Spleen (tissue), 11 donors: ENCODE measurements around the gene SPRED1. TPM values are rescaled to one million over a fixed set of nuclear protein-coding genes. Genes with fewer than 3 reads are reported as not detected.

ENCODE experiments used
- DNase-seq: peaks from one replicate; pipeline ENCODE4 v3.0.0-alpha.2; 2020
- H3K27ac ChIP-seq, 8 donors: fragments of 200-600 bp; sonication (generic) in 7 of 8; 1 replicate in 4 of 8; 2 replicates in 4 of 8; pipeline versions ENCODE4 v1.5.0 to v1.8.0; 2016 to 2021; ENCODE audit warnings: inconsistent platforms in 4 of 8, mild to moderate bottlenecking in 4 of 8, moderate library complexity in 1 of 8
- H3K27me3 ChIP-seq, 7 donors: fragments of 200-600 bp; sonication (generic) in 6 of 7; replicated peaks in 1 of 7; 1 replicate in 4 of 7; 2 replicates in 3 of 7; pipeline versions ENCODE4 v1.5.0 to v1.8.0; 2016 to 2021; ENCODE audit warnings: inconsistent platforms in 3 of 7, mild to moderate bottlenecking in 1 of 7
- H3K36me3 ChIP-seq, 6 donors: fragments of 200-600 bp; sonication (generic) in 5 of 6; 1 replicate in 4 of 6; 2 replicates in 2 of 6; pipeline versions ENCODE4 v1.5.0 to v1.8.0; 2016 to 2021; ENCODE audit warnings: inconsistent platforms in 2 of 6
- H3K4me1 ChIP-seq, 6 donors: fragments of 200-600 bp; sonication (generic) in 5 of 6; 1 replicate in 3 of 6; 2 replicates in 3 of 6; pipeline versions ENCODE4 v1.5.0 to v1.8.0; 2016 to 2021; ENCODE audit warnings: inconsistent platforms in 3 of 6
- H3K4me3 ChIP-seq, 8 donors: fragments of 200-600 bp; sonication (generic) in 7 of 8; 1 replicate in 4 of 8; 2 replicates in 4 of 8; pipeline versions ENCODE4 v1.5.0 to v1.8.0; 2016 to 2021; ENCODE audit warnings: inconsistent platforms in 4 of 8, mild to moderate bottlenecking in 4 of 8, moderate library complexity in 2 of 8
- H3K9me3 ChIP-seq, 8 donors: fragments of 200-600 bp; sonication (generic) in 7 of 8; 1 replicate in 4 of 8; 2 replicates in 4 of 8; pipeline versions ENCODE4 v1.5.0 to v1.8.0; 2016 to 2021; ENCODE audit warnings: inconsistent platforms in 4 of 8
- CTCF ChIP-seq, 11 experiments: fragments of 200-600 bp in 7 of 11; fragments of 450-650 bp in 4 of 11; sonication (generic) in 4 of 11; IDR thresholded peaks in 8 of 11; conservative IDR thresholded peaks in 3 of 11; 1 replicate in 7 of 11; 2 replicates in 4 of 11; pipeline versions ENCODE4 v1.4.0 to v1.8.0; 2016 to 2021; ENCODE audit warnings: antibody characterized with exemption in 11 of 11, inconsistent platforms in 4 of 11, mild to moderate bottlenecking in 1 of 11
- POLR2A ChIP-seq, 3 donors: fragments of 450-650 bp; IDR thresholded peaks; one replicate each; pipeline ENCODE4 v1.5.1; 2017; ENCODE audit warnings: antibody characterized with exemption in 3 of 3, mild to moderate bottlenecking in 1 of 3
- POLR2AphosphoS5 ChIP-seq, 3 donors: sonication (generic); formaldehyde crosslinking; IDR thresholded peaks; one replicate each; pipeline ENCODE4 v1.5.1; 2017; ENCODE audit warnings: antibody characterized with exemption in 3 of 3
- WGBS, 5 donors: extraction: QIAGEN DNeasy Blood & Tissue Kit in 3 of 5; methylation state at CpG; one replicate each; pipeline versions ENCODE4 v1.1.5 to v1.1.7; 2013 to 2018; 5-methylcytosine and 5-hydroxymethylcytosine counted together
- intact Hi-C: fragments of 100-400 bp; cut with DNase I; formaldehyde crosslinking; loops from one replicate; pipeline ENCODE4 v1.15.0; 2023; ENCODE audit warnings: low total_unique reads
- polyA plus RNA-seq, 3 donors: library from polyadenylated mRNA; stranded (reverse); fragments of 200-250 nt; gene quantifications; one replicate each; pipeline ENCODE4 v1.2.1, GENCODE V29; 2013
- total RNA-seq, 7 donors: library from RNA; depleted of rRNA in 3 of 7; stranded (reverse); fragments of >200 nt in 3 of 7; fragmentation: NEBNext Ultra II Directional in 4 of 7; extraction: Animal tissue kit (Norgen Biotek cat#: 25700) in 4 of 7; gene quantifications; one replicate each; pipeline versions ENCODE4 v1.1.0 to v1.2.1, GENCODE V29; 2016 to 2021
- donor health status: healthy with polysubstance abuse.
- donor health status: DM: no; HTN: no; CAD: no; lungs with moderate emphysema.
- donor health status: DM: no; HTN: no; CAD: no.
- donor health status: Bipolar disorder and iron deficiency.
- donor health status: healthy.
- donor health status: DM: no; HTN: no; CAD: no.
- donor health status: DM: yes; HTN: yes; CAD: no.

The SPRED1 gene
- total and polyA plus RNA-seq, 10 donors, result 3.1 to 36.9 (median 25.5) TPM

GRCh38 chr15:38225381-38225780 lies 27.3 kb upstream of the SPRED1 start:
- 92 to 96% (median 93%) methylated on average over 1 of the region's 1 CpG for WGBS, 5 donors
- TF ChIP-seq POLR2AphosphoS5 (IDR thresholded peaks at IDR 0.05) (no peak), CTCF (IDR thresholded peaks at IDR 0.05 in 8 of 11, conservative IDR thresholded peaks at IDR 0.05 in 3 of 11) (no peak), POLR2A (IDR thresholded peaks at IDR 0.05) (no peak)

GRCh38 chr15:38226608-38227266 lies 25.9 kb upstream of the SPRED1 start:
- no peak for DNase-seq
- 87 to 95% (median 90%) methylated on average over 4 of the region's 4 CpGs for WGBS, 5 donors
- intact Hi-C loops, result no loop called here

More at GRCh38 chr15:38225381-38225780, 27.3 kb upstream of the SPRED1 start:
- no peak for DNase-seq
- no peaks in the 10 kb centered on the region for H3K4me1 ChIP-seq
- no peak overlapping the region for H3K4me3 ChIP-seq
- intact Hi-C loops, result no loop called here
- no peaks in the 10 kb centered on the region for H3K27me3 ChIP-seq
- no peaks in the 10 kb centered on the region for H3K36me3 ChIP-seq
- H3K9me3 ChIP-seq, result no peaks in the 10 kb centered on the region
- H3K27ac ChIP-seq, result no peak overlapping the region

DNA sequence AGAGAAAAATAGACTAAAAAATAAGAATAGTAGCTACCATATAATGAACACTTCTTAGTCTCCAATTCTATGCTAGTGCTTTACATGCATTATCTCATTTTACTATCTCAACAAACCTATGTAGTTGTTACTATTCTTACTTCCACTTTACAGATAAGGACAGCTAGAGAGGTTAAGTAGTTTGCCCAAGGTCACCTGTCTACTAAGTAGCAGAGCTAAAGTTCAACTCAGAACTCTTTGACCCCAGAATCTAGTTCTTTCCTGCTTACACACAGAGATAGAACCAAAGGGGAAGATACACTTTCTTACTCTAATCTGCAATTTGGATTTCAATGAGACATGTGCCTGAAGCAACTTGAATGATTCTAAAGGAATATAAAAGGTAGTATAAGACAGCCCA lies 24.7 kb upstream of the SPRED1 start:
- Histone ChIP-seq H3K27ac (no peak overlapping the region), H3K36me3 (no peaks in the 10 kb centered on the region), H3K4me1 (no peaks in the 10 kb centered on the region), H3K27me3 (no peaks in the 10 kb centered on the region), H3K9me3 (no peaks in the 10 kb centered on the region), H3K4me3 (no peak overlapping the region)
- TF ChIP-seq CTCF (IDR thresholded peaks at IDR 0.05 in 8 of 11, conservative IDR thresholded peaks at IDR 0.05 in 3 of 11) (no peak), POLR2AphosphoS5 (IDR thresholded peaks at IDR 0.05) (no peak), POLR2A (IDR thresholded peaks at IDR 0.05) (no peak)
- no peak for DNase-seq
- intact Hi-C loops, result no loop called here

More at GRCh38 chr15:38226608-38227266, 25.9 kb upstream of the SPRED1 start:
- no peaks in the 10 kb centered on the region for H3K27me3 ChIP-seq
- no peak overlapping the region for H3K4me3 ChIP-seq
- no peak overlapping the region for H3K27ac ChIP-seq
- H3K4me1 ChIP-seq, result no peaks in the 10 kb centered on the region
- no peaks in the 10 kb centered on the region for H3K36me3 ChIP-seq
- no peak for TF ChIP-seq POLR2AphosphoS5 (IDR thresholded peaks at IDR 0.05)
- no peak for TF ChIP-seq POLR2A (IDR thresholded peaks at IDR 0.05)
- no peak for TF ChIP-seq CTCF (IDR thresholded peaks at IDR 0.05 in 8 of 11, conservative IDR thresholded peaks at IDR 0.05 in 3 of 11)
- no peaks in the 10 kb centered on the region for H3K9me3 ChIP-seq

DNA sequence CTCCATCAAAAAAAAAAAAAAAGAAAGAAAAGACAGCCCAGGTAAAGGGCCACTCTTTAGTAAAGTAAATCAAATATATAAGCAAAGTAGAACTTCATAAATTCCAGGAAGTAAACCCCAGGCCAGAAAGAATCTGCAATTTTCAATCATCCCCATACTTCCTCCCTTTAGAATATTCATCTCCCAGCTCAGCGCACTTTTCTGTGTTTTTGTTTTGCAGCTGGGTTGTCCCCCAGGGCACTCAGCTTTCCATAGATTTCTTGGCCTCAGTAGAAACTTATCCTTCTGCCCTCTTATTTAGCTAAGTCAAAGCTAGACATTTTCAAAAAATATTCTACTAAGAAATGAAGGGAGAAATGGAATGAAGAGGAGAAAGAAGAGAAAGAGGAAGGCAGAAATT lies 24.0 kb upstream of the SPRED1 start:
- intact Hi-C loops, result no loop called here
- WGBS, 5 donors, result 82 to 90% (median 88%) methylated on average over 1 of the region's 1 CpG
- Histone ChIP-seq H3K4me1 (no peaks in the 10 kb centered on the region), H3K4me3 (no peak overlapping the region), H3K27ac (no peak overlapping the region), H3K9me3 (no peaks in the 10 kb centered on the region), H3K27me3 (no peaks in the 10 kb centered on the region), H3K36me3 (no peaks in the 10 kb centered on the region)
- DNase-seq, result no peak
- TF ChIP-seq POLR2AphosphoS5 (IDR thresholded peaks at IDR 0.05), result no peak
- no peak for TF ChIP-seq CTCF (IDR thresholded peaks at IDR 0.05 in 8 of 11, conservative IDR thresholded peaks at IDR 0.05 in 3 of 11)
- TF ChIP-seq POLR2A (IDR thresholded peaks at IDR 0.05), result no peak
